ENCODE data around the gene HMGA1. TPM values are rescaled to one million over a fixed set of nuclear protein-coding genes. Genes with fewer than 3 reads are reported as not detected.

The HMGA1 gene
- 10 to 100 TPM; 33.9 to 54.9 (median 41.3) TPM for total RNA-seq
- 10 to 100 TPM; 14.2 to 41.0 TPM for polyA plus RNA-seq
- long read RNA-seq, donor 1, partial matches to known transcripts = 14 of 16 reads
- long read RNA-seq, donor 1, other reads (novel, unspliced or antisense) = 0 of 16 reads
- long read RNA-seq, donor 2, transcript HMGA1-201 (6 exons, 1,920 nt) = major isoform, 6 of 25 reads
- long read RNA-seq, donor 2, partial matches to known transcripts = 18 of 25 reads
- long read RNA-seq, donor 2, other reads (novel, unspliced or antisense) = 0 of 25 reads
- long read RNA-seq, donor 3, transcript HMGA1-201 (6 exons, 1,920 nt) = major isoform, 15 of 38 reads
- long read RNA-seq, donor 3, transcript HMGA1-204 (6 exons, 1,887 nt) = minor isoform, 6 of 38 reads
- long read RNA-seq, donor 3, partial matches to known transcripts = 11 of 38 reads
- long read RNA-seq, donor 3, other reads (novel, unspliced or antisense) = 2 of 38 reads

DNA sequence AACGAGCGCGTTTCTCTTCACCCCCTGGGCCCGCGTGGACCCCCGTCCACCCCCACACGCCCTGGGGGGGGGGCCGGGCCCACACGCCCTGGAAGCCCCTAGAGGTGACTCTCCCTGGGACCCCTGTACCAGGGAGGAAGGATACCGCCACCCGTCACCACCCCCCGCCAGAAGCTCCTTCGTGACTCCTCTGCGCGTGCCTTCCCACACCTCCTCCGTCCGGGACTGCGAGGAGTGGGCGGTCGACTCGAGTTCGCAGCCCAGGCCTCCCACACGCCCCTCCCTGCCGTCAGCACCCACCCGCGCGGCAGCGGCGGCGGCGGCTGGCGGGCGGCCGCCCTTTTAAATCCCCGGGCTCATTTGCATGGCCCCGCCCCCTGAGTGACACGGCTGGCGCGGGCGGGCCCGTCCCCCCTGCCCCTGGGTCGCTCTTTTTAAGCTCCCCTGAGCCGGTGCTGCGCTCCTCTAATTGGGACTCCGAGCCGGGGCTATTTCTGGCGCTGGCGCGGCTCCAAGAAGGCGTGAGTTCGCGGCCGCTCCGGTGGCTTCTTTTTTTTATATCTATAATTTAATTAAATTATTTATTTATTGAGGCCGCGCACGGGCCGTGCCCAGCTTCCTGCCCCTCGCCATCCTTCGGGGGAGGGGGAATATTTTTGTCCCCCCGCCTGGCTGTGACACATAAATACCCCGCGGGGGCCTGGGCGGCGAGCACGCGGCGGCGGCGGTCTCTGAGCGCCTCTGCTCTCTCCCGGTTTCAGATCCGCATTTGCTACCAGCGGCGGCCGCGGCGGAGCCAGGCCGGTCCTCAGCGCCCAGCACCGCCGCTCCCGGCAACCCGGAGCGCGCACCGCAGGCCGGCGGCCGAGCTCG lies at the start of gene HMGA1:
Gene HMGA1, plus strand, starts transcription at position 431 of the 873 bp plus-strand sequence. CDS start 3,908 bp downstream, outside the sequence.
- TF ChIP-seq, protein P1, sequence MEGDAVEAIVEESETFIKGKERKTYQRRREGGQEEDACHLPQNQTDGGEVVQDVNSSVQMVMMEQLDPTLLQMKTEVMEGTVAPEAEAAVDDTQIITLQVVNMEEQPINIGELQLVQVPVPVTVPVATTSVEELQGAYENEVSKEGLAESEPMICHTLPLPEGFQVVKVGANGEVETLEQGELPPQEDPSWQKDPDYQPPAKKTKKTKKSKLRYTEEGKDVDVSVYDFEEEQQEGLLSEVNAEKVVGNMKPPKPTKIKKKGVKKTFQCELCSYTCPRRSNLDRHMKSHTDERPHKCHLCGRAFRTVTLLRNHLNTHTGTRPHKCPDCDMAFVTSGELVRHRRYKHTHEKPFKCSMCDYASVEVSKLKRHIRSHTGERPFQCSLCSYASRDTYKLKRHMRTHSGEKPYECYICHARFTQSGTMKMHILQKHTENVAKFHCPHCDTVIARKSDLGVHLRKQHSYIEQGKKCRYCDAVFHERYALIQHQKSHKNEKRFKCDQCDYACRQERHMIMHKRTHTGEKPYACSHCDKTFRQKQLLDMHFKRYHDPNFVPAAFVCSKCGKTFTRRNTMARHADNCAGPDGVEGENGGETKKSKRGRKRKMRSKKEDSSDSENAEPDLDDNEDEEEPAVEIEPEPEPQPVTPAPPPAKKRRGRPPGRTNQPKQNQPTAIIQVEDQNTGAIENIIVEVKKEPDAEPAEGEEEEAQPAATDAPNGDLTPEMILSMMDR (IDR thresholded peaks at IDR 0.05) = no peak
- peaks cover 6 to 26% (median 14%) of the 10 kb centered on the region in 9 donors for H3K4me1 ChIP-seq
- peak; percentile 90 to 95 (median 94) for ATAC-seq
- peak; percentile 88 to 89 for DNase-seq
- no peaks in the 10 kb centered on the region for H3K27me3 ChIP-seq
- WGBS, 2 donors = 2% methylated on average over 83 to 91 of the region's 91 CpGs
- no peaks in the 10 kb centered on the region for H3K9me3 ChIP-seq
- intact Hi-C loops (cut with DNase I) = loop anchor here in 3 of 10 donors (1.0 to 5.0 kb wide), 2 partner anchors 12 to 39 kb away; no protein-coding TSS in a partner anchor
- peaks cover 0 to 10% (median 0%) of the 10 kb centered on the region in 9 donors for H3K36me3 ChIP-seq
- peak within 1 kb of the TSS in 9 of 10 donors; percentile 76 to 94 (median 85) for H3K27ac ChIP-seq
- peak within 1 kb of the TSS; percentile 71 to 85 (median 78) for H3K4me3 ChIP-seq

GRCh38 chr6:34189806-34190503 lies 46.7 kb upstream of the HMGA1 start:
- Histone ChIP-seq H3K4me3 (no peak overlapping the region), H3K27ac (no peak overlapping the region), H3K27me3 (no peaks in the 10 kb centered on the region), H3K4me1 (peaks cover 0 to 10% (median 0%) of the 10 kb centered on the region in 9 donors), H3K36me3 (no peaks in the 10 kb centered on the region), H3K9me3 (no peaks in the 10 kb centered on the region)
- 83% methylated on average over 12 of the region's 12 CpGs for WGBS, 2 donors
- DNase-seq (no peak), ATAC-seq (no peak)
- intact Hi-C loops (cut with DNase I) = loop anchor here in 5 of 10 donors (10.0 kb wide), 3 partner anchors 415 to 785 kb away; no protein-coding TSS in a partner anchor
- TF ChIP-seq, protein P1 (IDR thresholded peaks at IDR 0.05) = no peak

DNA sequence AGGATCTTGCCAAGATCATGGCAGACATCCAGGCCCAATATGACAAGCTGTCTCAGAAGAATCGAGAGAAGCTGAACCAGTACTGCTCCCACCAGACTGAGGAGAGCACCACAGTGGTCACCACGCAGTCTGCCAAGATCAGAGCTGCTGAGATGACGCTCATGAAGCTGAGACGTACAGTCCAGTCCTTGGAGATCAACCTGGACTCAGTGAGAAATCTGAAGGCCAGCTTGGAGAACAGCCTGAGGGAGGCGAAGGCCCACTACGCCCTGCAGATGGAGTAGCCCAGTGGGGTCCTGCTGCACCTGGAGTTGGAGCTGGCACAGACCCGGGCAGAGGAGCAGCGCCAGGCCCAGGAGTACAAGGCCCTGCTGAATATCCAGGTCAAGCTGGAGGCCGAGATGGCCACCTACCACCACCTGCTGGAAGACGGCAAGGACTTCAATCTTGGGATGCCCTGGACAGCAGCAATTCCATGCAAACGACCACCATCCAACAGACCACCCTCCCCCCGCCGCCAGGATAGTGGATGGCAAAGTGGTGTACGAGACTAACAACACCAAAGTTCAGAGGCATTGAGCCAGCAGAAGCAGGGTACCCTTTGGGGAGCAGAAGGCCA lies 46.1 kb upstream of the HMGA1 start:
- TF ChIP-seq, protein P1 (IDR thresholded peaks at IDR 0.05) = no peak
- H3K4me1 ChIP-seq = peaks cover 0 to 10% (median 0%) of the 10 kb centered on the region in 9 donors
- H3K27me3 ChIP-seq = peaks cover 0 to 2% (median 0%) of the 10 kb centered on the region in 7 donors
- ATAC-seq = no peak
- DNase-seq = no peak
- H3K36me3 ChIP-seq = no peaks in the 10 kb centered on the region
- H3K4me3 ChIP-seq = no peak overlapping the region
- H3K27ac ChIP-seq = no peak overlapping the region
- WGBS, 2 donors = 84% methylated on average over 14 of the region's 14 CpGs
- H3K9me3 ChIP-seq = no peaks in the 10 kb centered on the region
- intact Hi-C loops (cut with DNase I) = loop anchor here in 5 of 10 donors (10.0 kb wide), 3 partner anchors 414 to 784 kb away; no protein-coding TSS in a partner anchor

Measured in heart right ventricle (tissue), 16 donors.